PC-9 (cell line): ENCODE measurements around the gene MCUR1. TPM values are rescaled to one million over a fixed set of nuclear protein-coding genes. Genes with fewer than 3 reads are reported as not detected.
"Not testable (repeated sequence)": the region's sequence is repeated elsewhere in the genome, so short reads cannot be mapped to it uniquely, and the experiment has no call there.

Source experiments
- BruUV-seq: library from RNA; stranded (reverse); fragments of 400-500 nt; replicated peaks from 2 replicates; lab custom pipeline; 2021; lab: Mats Ljungman, UMichigan
- CTCF ChIA-PET: fragments of 300-600 bp; sonication (Branson Sonifier 250); formaldehyde crosslinking; loops from one replicate; lab custom pipeline; 2022; ENCODE audit warnings: antibody characterized with exemption; lab: Charles Lee
- POLR2A ChIA-PET: fragments of 300-600 bp; sonication (Branson Sonifier 250); formaldehyde crosslinking; loops from one replicate; lab custom pipeline; 2022; ENCODE audit warnings: antibody characterized with exemption; ENCODE audit not compliant: unreplicated experiment; lab: Charles Lee
- DNase-seq, 2 experiments: peaks; one replicate each; pipeline versions ENCODE4 v3.0.0 to v3.0.0-alpha.2; 2015 to 2022; ENCODE audit warnings: mixed read lengths in 1 of 2
- H2AFZ ChIP-seq: fragments of 200-600 bp; sonication (generic); 2 replicates; pipeline ENCODE4 v1.8.1; 2017; ENCODE audit warnings: antibody characterized with exemption
- H3F3A ChIP-seq: fragments of 200-600 bp; sonication (generic); 2 replicates; pipeline ENCODE4 v1.8.1; 2017; ENCODE audit warnings: antibody characterized with exemption, mild to moderate bottlenecking, low read depth; ENCODE audit not compliant: insufficient read depth
- H3K27ac ChIP-seq: fragments of 200-600 bp; sonication (generic); 2 replicates; pipeline ENCODE4 v1.6.1; 2016; ENCODE audit warnings: mixed run types
- H3K27me3 ChIP-seq: fragments of 200-600 bp; sonication (generic); 2 replicates; pipeline ENCODE4 v1.6.1; 2016; ENCODE audit warnings: low read depth, mixed run types; ENCODE audit not compliant: insufficient read depth
- H3K36me3 ChIP-seq: fragments of 200-600 bp; sonication (generic); 2 replicates; pipeline ENCODE4 v1.6.1; 2016; ENCODE audit warnings: low read depth, mixed run types
- H3K4me1 ChIP-seq: fragments of 200-600 bp; sonication (generic); replicated peaks from 2 replicates; pipeline ENCODE4 v1.6.1; 2016; ENCODE audit warnings: mixed run types; ENCODE audit not compliant: insufficient read depth
- H3K4me2 ChIP-seq: fragments of 200-600 bp; sonication (generic); 2 replicates; pipeline ENCODE4 v1.6.1; 2017; ENCODE audit warnings: mixed run types
- H3K4me3 ChIP-seq: fragments of 200-600 bp; sonication (generic); 2 replicates; pipeline ENCODE4 v1.6.1; 2016; ENCODE audit warnings: mixed run types
- H3K79me2 ChIP-seq: fragments of 200-600 bp; sonication (generic); 2 replicates; pipeline ENCODE4 v1.6.1; 2017; ENCODE audit warnings: low read depth, mixed run types
- H3K9me2 ChIP-seq: fragments of 200-600 bp; sonication (generic); 2 replicates; pipeline ENCODE4 v1.8.1; 2017; ENCODE audit warnings: mild to moderate bottlenecking; ENCODE audit not compliant: insufficient read depth
- H3K9me3 ChIP-seq: fragments of 200-600 bp; sonication (generic); 2 replicates; pipeline ENCODE4 v1.8.1; 2016; ENCODE audit warnings: low read depth; ENCODE audit not compliant: insufficient read depth
- H4K20me1 ChIP-seq: fragments of 200-600 bp; sonication (generic); 2 replicates; pipeline ENCODE4 v1.8.1; 2017; ENCODE audit not compliant: insufficient read depth
- EZH2 ChIP-seq: fragments of 200-600 bp; sonication (generic); IDR thresholded peaks from 2 replicates; pipeline ENCODE4 v1.8.0; 2017; ENCODE audit warnings: antibody characterized with exemption, low read depth
- intact Hi-C: fragments of 100-400 bp; cut with micrococcal nuclease; formaldehyde crosslinking; loops from one replicate; pipeline ENCODE4 v1.10.0; 2022; ENCODE audit not compliant: unreplicated experiment
- total RNA-seq: library from RNA; stranded (reverse); gene quantifications from 2 replicates; pipeline ENCODE4 v1.2.3, GENCODE V29; 2021
- TF ChIP-seq, protein P1 (sequence below): fragments of 200-600 bp; sonication (generic); conservative IDR thresholded peaks from 2 replicates; pipeline ENCODE4 v1.6.1; 2017; ENCODE audit warnings: mixed run types, antibody characterized with exemption, mild to moderate bottlenecking, moderate library complexity

Gene MCUR1
- total RNA-seq, 1 experiment from 2014 or later: 45.9 TPM

DNA sequence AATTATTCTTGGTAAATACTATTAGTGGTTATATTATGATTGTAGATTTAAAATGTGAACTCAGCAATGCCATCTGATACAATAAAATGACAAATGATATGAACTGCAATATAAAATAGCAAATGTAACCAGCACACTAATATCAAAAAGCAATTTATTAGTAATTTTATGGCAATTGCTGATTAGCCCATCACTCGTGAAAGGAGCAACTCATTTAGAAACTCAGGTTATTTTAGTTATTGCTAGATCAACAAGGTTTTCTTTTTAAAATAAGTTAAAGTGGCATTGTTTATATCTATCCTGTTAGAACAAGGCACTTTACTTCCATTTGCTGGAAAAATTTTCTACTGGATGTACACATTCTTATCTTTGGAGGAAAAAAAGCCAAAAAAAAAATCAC, 18.4 kb upstream of the MCUR1 start:
- Histone ChIP-seq H3K9me2 (no peaks in the 10 kb centered on the region), H3K4me1 (no peaks in the 10 kb centered on the region), H3K9me3 (no peaks in the 10 kb centered on the region), H3K4me2 (no peak overlapping the region), H3K27me3 (no peaks in the 10 kb centered on the region), H3K4me3 (no peak overlapping the region), H2AFZ (no peak overlapping the region), H3F3A (no peaks in the 10 kb centered on the region), H3K36me3 (no peaks in the 10 kb centered on the region), H3K79me2 (no peaks in the 10 kb centered on the region), H3K27ac (no peak overlapping the region), H4K20me1 (no peaks in the 10 kb centered on the region)
- intact Hi-C loops: no loop called here
- no TSS peak for BruUV-seq
- DNase-seq: no peak
- ChIA-PET POLR2A (no interaction called here), CTCF (no interaction called here)
- TF ChIP-seq EZH2: no peak
- TF ChIP-seq, protein P1, sequence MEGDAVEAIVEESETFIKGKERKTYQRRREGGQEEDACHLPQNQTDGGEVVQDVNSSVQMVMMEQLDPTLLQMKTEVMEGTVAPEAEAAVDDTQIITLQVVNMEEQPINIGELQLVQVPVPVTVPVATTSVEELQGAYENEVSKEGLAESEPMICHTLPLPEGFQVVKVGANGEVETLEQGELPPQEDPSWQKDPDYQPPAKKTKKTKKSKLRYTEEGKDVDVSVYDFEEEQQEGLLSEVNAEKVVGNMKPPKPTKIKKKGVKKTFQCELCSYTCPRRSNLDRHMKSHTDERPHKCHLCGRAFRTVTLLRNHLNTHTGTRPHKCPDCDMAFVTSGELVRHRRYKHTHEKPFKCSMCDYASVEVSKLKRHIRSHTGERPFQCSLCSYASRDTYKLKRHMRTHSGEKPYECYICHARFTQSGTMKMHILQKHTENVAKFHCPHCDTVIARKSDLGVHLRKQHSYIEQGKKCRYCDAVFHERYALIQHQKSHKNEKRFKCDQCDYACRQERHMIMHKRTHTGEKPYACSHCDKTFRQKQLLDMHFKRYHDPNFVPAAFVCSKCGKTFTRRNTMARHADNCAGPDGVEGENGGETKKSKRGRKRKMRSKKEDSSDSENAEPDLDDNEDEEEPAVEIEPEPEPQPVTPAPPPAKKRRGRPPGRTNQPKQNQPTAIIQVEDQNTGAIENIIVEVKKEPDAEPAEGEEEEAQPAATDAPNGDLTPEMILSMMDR: no peak

DNA sequence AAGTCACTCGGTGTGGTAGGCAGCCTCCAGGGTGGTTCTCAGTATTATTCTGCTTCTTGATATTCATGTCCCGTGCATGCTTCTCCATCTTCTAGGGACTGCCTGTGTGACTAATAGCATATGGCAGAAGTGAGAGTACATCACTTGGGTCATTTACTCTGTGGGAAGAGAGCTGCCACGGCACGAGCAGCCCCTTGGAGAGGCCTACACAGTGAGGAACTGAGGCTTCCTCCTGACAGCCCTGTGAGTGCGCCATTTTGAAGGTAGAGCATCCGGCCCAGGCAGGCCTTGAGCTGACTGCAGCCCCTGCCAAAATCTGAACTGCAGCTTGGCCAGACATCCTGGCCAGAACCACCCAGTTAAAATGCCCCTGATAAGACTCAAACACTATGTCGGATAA, 17.3 kb upstream of the MCUR1 start:
- intact Hi-C loops: no loop called here
- Histone ChIP-seq H4K20me1 (no peaks in the 10 kb centered on the region), H3K9me3 (no peaks in the 10 kb centered on the region), H3K27me3 (no peaks in the 10 kb centered on the region), H3K4me1 (no peaks in the 10 kb centered on the region), H3K27ac (no peak overlapping the region), H3K36me3 (no peaks in the 10 kb centered on the region), H3K9me2 (no peaks in the 10 kb centered on the region), H3K4me2 (no peak overlapping the region), H3F3A (no peaks in the 10 kb centered on the region), H3K79me2 (no peaks in the 10 kb centered on the region), H2AFZ (no peak overlapping the region), H3K4me3 (no peak overlapping the region)
- POLR2A ChIA-PET: no interaction called here
- CTCF ChIA-PET: no interaction called here
- no peak for DNase-seq
- no peak for TF ChIP-seq EZH2
- TF ChIP-seq, protein P1: no peak
- BruUV-seq: no TSS peak

DNA sequence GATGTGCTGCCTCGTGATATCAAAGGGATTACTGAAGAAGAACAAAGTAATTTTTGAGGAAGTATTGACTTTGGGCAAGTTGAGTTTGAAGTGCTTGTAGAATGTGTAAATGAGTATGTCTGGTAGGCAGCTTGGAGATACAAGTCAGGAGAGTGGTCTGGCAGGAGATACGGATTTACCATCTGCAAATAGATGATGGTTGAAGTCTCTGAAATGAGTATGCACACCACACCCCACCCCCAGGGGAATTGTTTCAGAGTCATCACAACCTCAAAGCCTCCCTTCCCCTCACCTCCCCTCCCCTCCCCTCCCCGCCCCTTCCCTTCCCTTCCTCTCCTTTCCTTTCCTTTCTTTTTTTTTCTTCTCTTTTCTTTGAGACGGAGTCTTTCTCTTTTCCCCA, 16.4 kb upstream of the MCUR1 start:
- intact Hi-C loops: no loop called here
- H3K9me3 ChIP-seq: no peaks in the 10 kb centered on the region
- H3K36me3 ChIP-seq: no peaks in the 10 kb centered on the region
- BruUV-seq: no TSS peak
- H2AFZ ChIP-seq: no peak overlapping the region
- no peaks in the 10 kb centered on the region for H3K27me3 ChIP-seq
- no peak overlapping the region for H3K27ac ChIP-seq
- POLR2A ChIA-PET: no interaction called here
- H3K79me2 ChIP-seq: no peaks in the 10 kb centered on the region
- CTCF ChIA-PET: no interaction called here
- TF ChIP-seq, protein P1: no peak
- TF ChIP-seq EZH2: no peak
- no peak overlapping the region for H3K4me2 ChIP-seq
- no peaks in the 10 kb centered on the region for H3K9me2 ChIP-seq
- H3K4me1 ChIP-seq: no peaks in the 10 kb centered on the region
- no peak overlapping the region for H3K4me3 ChIP-seq
- H4K20me1 ChIP-seq: no peaks in the 10 kb centered on the region
- no peaks in the 10 kb centered on the region for H3F3A ChIP-seq
- DNase-seq: no peak

DNA sequence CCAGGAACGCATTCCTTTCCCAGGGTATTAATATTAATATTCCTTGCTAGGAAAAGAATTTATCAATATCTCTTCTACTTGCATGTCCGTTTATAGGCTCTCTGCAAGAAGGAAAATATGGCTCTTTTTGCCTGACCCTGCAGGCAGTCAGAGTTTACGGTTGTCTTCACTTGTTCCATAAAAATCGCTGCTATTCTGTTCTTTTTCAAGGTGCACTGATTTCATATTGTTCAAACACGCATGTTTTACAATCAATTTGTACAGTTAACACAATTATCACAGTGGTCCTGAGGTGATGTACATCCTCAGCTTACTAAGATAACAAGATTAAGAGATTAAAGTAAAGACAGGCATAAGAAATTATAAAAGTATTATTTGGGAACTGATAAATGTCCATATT, 15.1 kb upstream of the MCUR1 start:
- H3K4me1 ChIP-seq, POLR2A ChIA-PET, H3K4me2 ChIP-seq, H3F3A ChIP-seq, H3K27me3 ChIP-seq, DNase-seq, H3K9me3 ChIP-seq, H3K36me3 ChIP-seq, H4K20me1 ChIP-seq, H3K4me3 ChIP-seq, H3K79me2 ChIP-seq, H3K27ac ChIP-seq, H3K9me2 ChIP-seq, BruUV-seq, CTCF ChIA-PET, intact Hi-C loops, H2AFZ ChIP-seq: not testable (repeated sequence)

DNA sequence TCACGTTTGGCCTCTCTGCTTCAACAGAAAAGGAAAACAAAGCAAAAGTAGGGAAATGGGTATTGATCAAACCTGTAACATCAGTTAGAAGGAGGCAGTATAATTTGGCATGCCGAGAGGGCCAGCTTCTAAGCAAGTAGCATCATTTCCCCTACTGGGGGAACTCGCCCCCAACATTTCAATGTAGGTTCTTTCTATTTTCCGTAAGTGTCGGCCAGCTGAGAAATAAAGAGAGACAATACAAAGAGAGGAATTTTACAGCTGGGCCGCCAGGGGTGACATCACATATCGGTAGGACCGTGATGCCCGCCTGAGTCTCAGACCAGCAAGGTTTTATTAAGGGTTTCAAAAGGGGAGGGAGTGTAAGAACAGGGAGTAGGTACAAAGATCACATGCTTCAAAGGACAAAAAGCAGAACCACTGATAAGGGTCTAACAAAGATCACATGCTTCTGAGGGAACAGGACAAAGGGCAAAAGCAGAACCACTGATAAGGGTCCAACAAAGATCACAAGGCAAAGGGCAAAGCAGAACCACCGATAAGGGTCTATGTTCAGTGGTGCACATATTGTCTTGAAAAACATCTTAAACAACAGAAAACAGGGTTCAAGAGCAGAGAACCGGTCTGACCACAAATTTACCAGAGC, 14.4 kb upstream of the MCUR1 start:
- H3K27me3 ChIP-seq, DNase-seq, H3K36me3 ChIP-seq, H3K27ac ChIP-seq, H3K4me2 ChIP-seq, CTCF ChIA-PET, H3F3A ChIP-seq, BruUV-seq, H3K9me2 ChIP-seq, H3K9me3 ChIP-seq, H3K79me2 ChIP-seq, POLR2A ChIA-PET, H3K4me1 ChIP-seq, H3K4me3 ChIP-seq, H4K20me1 ChIP-seq, intact Hi-C loops: not testable (repeated sequence)
- H2AFZ ChIP-seq: peak overlapping the region; percentile 60; the same call in 1 of the 2 replicates
